K562 (cell line): Measurements from ENCODE around the gene SLC9A7. TPM values are rescaled to one million over a fixed set of nuclear protein-coding genes. Genes with fewer than 3 reads are reported as not detected.

Experiments used
- ATAC-seq: fragments of 200-7000 bp; cut with Tn5 transposase; 3 replicates; pipeline ENCODE4 v1.9.1; 2020; ENCODE audit warnings: moderate library complexity
- Bru-seq: library from RNA; stranded (reverse); fragments of 400-500 nt; gene quantifications from one replicate; lab custom pipeline; 2021; lab: Mats Ljungman, UMichigan
- BruChase-seq, 2 experiments: library from RNA; stranded (reverse); fragments of 400-500 nt; gene quantifications; one replicate each; lab custom pipeline; 2021; lab: Mats Ljungman, UMichigan
- BruUV-seq: library from RNA; stranded (reverse); fragments of 400-500 nt; replicated peaks from 2 replicates; lab custom pipeline; 2021; lab: Mats Ljungman, UMichigan
- CTCF ChIA-PET: fragments of 300-600 bp; formaldehyde crosslinking; extraction: SDS; loops from one replicate; lab custom pipeline; 2021; ENCODE audit warnings: low intra/inter-chr PET ratio; lab: Yijun Ruan, JAX
- POLR2A ChIA-PET: fragments of 300-600, 350-650 bp; sonication (Branson Sonifier 250); formaldehyde crosslinking; extraction: SDS; loops from one replicate; lab custom pipeline; 2021; ENCODE audit warnings: antibody characterized with exemption, inconsistent platforms; lab: Yijun Ruan, JAX
- DNase-seq, 4 experiments: peaks; one replicate each; pipeline versions ENCODE4 v3.0.0 to v3.0.0-alpha.2; 2011 to 2018; ENCODE audit warnings: low spot score in 3 of 4, mixed read lengths in 3 of 4; ENCODE audit errors: extremely low read depth in 1 of 4
- FAIRE-seq: peaks from 2 replicates; lab custom pipeline; 2011; peaks lifted over from hg19 to GRCh38; lab: Jason Lieb, UNC
- H2AFZ ChIP-seq: 2 replicates; pipeline ENCODE4 v1.6.0; 2011; ENCODE audit warnings: low read depth, low read length, control low read depth, inconsistent platforms
- H3K27ac ChIP-seq: fragments of 200-600 bp; 3 replicates; pipeline ENCODE4 v1.8.0; 2011; ENCODE audit warnings: low read depth, mild to moderate bottlenecking, control low read depth, inconsistent platforms, low read length, moderate library complexity, mixed read lengths; ENCODE audit errors: extremely low read depth
- H3K27me3 ChIP-seq, 2 experiments: fragments of 300-600 bp in 1 of 2; 2 replicates in 1 of 2; 3 replicates in 1 of 2; pipeline versions ENCODE4 v1.6.0 to v1.8.0; 2011; ENCODE audit warnings: inconsistent platforms in 2 of 2, low read length in 2 of 2, mild to moderate bottlenecking in 1 of 2, mixed read lengths in 1 of 2, moderate library complexity in 1 of 2; ENCODE audit not compliant: control insufficient read depth in 2 of 2, insufficient read depth in 2 of 2
- H3K36me3 ChIP-seq: fragments of 300-600 bp; 3 replicates; pipeline ENCODE4 v1.8.0; 2011; ENCODE audit warnings: mild to moderate bottlenecking, low read length, inconsistent platforms; ENCODE audit not compliant: control insufficient read depth, insufficient read depth
- H3K4me1 ChIP-seq, 2 experiments: fragments of 200-600 bp in 1 of 2; replicated peaks in 1 of 2; 2 replicates in 1 of 2; 3 replicates in 1 of 2; pipeline versions ENCODE4 v1.5.1 to v1.8.0; 2011; ENCODE audit warnings: inconsistent platforms in 2 of 2, low read length in 2 of 2, mild to moderate bottlenecking in 1 of 2, mixed read lengths in 1 of 2, moderate library complexity in 1 of 2; ENCODE audit not compliant: control insufficient read depth in 2 of 2, insufficient read depth in 2 of 2
- H3K4me2 ChIP-seq: 2 replicates; pipeline ENCODE4 v1.6.1; 2011; ENCODE audit warnings: low read length, control low read depth, inconsistent platforms, mixed read lengths; ENCODE audit not compliant: insufficient read depth
- H3K4me3 ChIP-seq: fragments of 200-600 bp; sonication (generic), shearing (Covaris generic); 2 replicates; pipeline ENCODE4 v1.5.1; 2016; ENCODE audit warnings: control low read depth, inconsistent platforms
- H3K79me2 ChIP-seq: fragments of 200-600 bp; 3 replicates; pipeline ENCODE4 v1.8.0; 2011; ENCODE audit warnings: low read length, inconsistent platforms; ENCODE audit not compliant: control insufficient read depth, insufficient read depth
- H3K9ac ChIP-seq, 2 experiments: 2 replicates each; pipeline versions ENCODE4 v1.6.0 to v1.6.1; 2011; ENCODE audit warnings: low read depth in 2 of 2, low read length in 2 of 2, control low read depth in 1 of 2, inconsistent platforms in 1 of 2, mild to moderate bottlenecking in 1 of 2, mixed read lengths in 1 of 2; ENCODE audit not compliant: insufficient read depth in 1 of 2
- H3K9me1 ChIP-seq: one replicate; pipeline ENCODE4 v1.6.0; 2011; ENCODE audit warnings: inconsistent platforms, mild to moderate bottlenecking, low read length, moderate library complexity; ENCODE audit not compliant: control insufficient read depth, insufficient read depth
- H3K9me3 ChIP-seq: replicated peaks from 2 replicates; pipeline ENCODE4 v1.5.1; 2011; ENCODE audit warnings: low read depth, low read length, inconsistent platforms; ENCODE audit not compliant: control insufficient read depth, insufficient read depth
- H4K20me1 ChIP-seq: replicated peaks from 2 replicates; pipeline ENCODE4 v1.6.1; 2011; ENCODE audit warnings: low read length, inconsistent platforms, mixed read lengths; ENCODE audit not compliant: control insufficient read depth, insufficient read depth
- CXXC5 ChIP-seq: fragments of 250-450 bp; sonication (Bioruptor Pico); IDR thresholded peaks from 2 replicates; pipeline ENCODE4 v1.8.0; 2022; ENCODE audit warnings: inconsistent platforms, mild to moderate bottlenecking, moderate library complexity
- HCFC1 ChIP-seq: IDR thresholded peaks from 2 replicates; pipeline ENCODE4 v1.6.1; 2012; ENCODE audit warnings: low read depth, low read length, improper control_type of control experiment
- MAZ ChIP-seq, 2 experiments: fragments of 450-650 bp in 1 of 2; sonication (generic) in 1 of 2; formaldehyde crosslinking; IDR thresholded peaks in 1 of 2; conservative IDR thresholded peaks in 1 of 2; 2 replicates each; pipeline versions ENCODE4 v1.4.0 to v1.5.0; 2020; ENCODE audit warnings: mild to moderate bottlenecking in 1 of 2, missing genetic modification reagents in 1 of 2
- NCOA4 ChIP-seq: fragments of 450-650 bp; IDR thresholded peaks from 2 replicates; pipeline ENCODE4 v1.6.1; 2018; ENCODE audit warnings: mild to moderate bottlenecking; ENCODE audit not compliant: partially characterized antibody
- RAD21 ChIP-seq, 2 experiments: fragments of 250-450 bp in 1 of 2; fragments of 450-650 bp in 1 of 2; sonication (Bioruptor Pico) in 1 of 2; formaldehyde crosslinking in 1 of 2; IDR thresholded peaks in 1 of 2; conservative IDR thresholded peaks in 1 of 2; 2 replicates each; pipeline versions ENCODE4 v1.4.0 to v1.8.0; 2020 to 2022; ENCODE audit warnings: mild to moderate bottlenecking in 2 of 2, moderate library complexity in 1 of 2
- SMC3 ChIP-seq: conservative IDR thresholded peaks from 2 replicates; pipeline ENCODE4 v1.6.1; 2011; ENCODE audit warnings: low read depth, low read length, improper control_type of control experiment; ENCODE audit not compliant: insufficient read depth
- SRSF9 ChIP-seq: fragments of 200-400 bp; formaldehyde crosslinking; IDR thresholded peaks from 2 replicates; pipeline ENCODE4 v1.6.1; 2017; ENCODE audit warnings: low read depth, low read length, borderline replicate concordance
- STAG1 ChIP-seq: sonication (generic); formaldehyde crosslinking; IDR thresholded peaks from 2 replicates; pipeline ENCODE4 v1.5.0; 2020; ENCODE audit warnings: missing genetic modification reagents, borderline replicate concordance
- WGBS: fragments of 100-300 bp; shearing (Covaris generic); methylation state at CpG from one replicate; pipeline ENCODE4 v1.1.6; 2016; ENCODE audit warnings: low coverage, mixed read lengths; ENCODE audit not compliant: insufficient coverage; ENCODE audit errors: missing lambda C conversion rate; 5-methylcytosine and 5-hydroxymethylcytosine counted together
- in situ Hi-C: fragments of 300-500 bp; cut with MboI; formaldehyde crosslinking; loops from 4 replicates; pipeline ENCODE4 v1.15.0; 2018; ENCODE audit warnings: inconsistent platforms, mixed read lengths
- intact Hi-C: fragments of 100-400 bp; cut with micrococcal nuclease; formaldehyde crosslinking; loops from 2 replicates; pipeline ENCODE4 v1.14.2; 2022
- long read RNA-seq, 3 experiments: library from polyadenylated mRNA in 2 of 3; library from RNA in 1 of 3; unstranded in 2 of 3; stranded (forward) in 1 of 3; transcript quantifications; one replicate each; pipeline ENCODE4 v2.0.0, GENCODE V29; 2019 to 2022
- polyA minus RNA-seq, 3 experiments: library from RNA; depleted of rRNA, polyadenylated mRNA; stranded (reverse); fragments of >200 nt; gene quantifications; 2 replicates each; pipeline ENCODE4 v1.2.3, GENCODE V29; 2011
- polyA plus RNA-seq, 8 experiments: library from polyadenylated mRNA; depleted of rRNA in 4 of 8; stranded (reverse) in 5 of 8; unstranded in 3 of 8; fragments of >200 nt; fragmentation: Nextera tagmentation in 2 of 8; fragmentation: Illumina TruSeq in 1 of 8; extraction: Ambion mirVana in 2 of 8; extraction: Trizol in 1 of 8; gene quantifications; 2 replicates each; pipeline versions ENCODE4 v1.2.1 to v1.2.3, GENCODE V29; 2011 to 2014; ENCODE audit warnings: inconsistent platforms in 1 of 8, missing spikeins in 1 of 8
- total RNA-seq, 7 experiments: library from RNA; depleted of rRNA in 6 of 7; stranded (reverse); fragments of >200 nt in 6 of 7; fragmentation: Illumina TruSeq in 2 of 7; extraction: Trizol in 2 of 7; gene quantifications; 2 replicates each; pipeline versions ENCODE4 v1.2.1 to v1.2.3, GENCODE V29; 2011 to 2021; ENCODE audit warnings: low replicate concordance in 1 of 7
- TF ChIP-seq, protein P1 (sequence below), 3 experiments: IDR thresholded peaks in 2 of 3; conservative IDR thresholded peaks in 1 of 3; 2 replicates each; pipeline ENCODE4 v1.5.1; 2011 to 2012; ENCODE audit warnings: low read length in 3 of 3, mild to moderate bottlenecking in 3 of 3, control low read depth in 2 of 3, improper control_type of control experiment in 1 of 3, inconsistent platforms in 1 of 3, low read depth in 1 of 3, mixed read lengths in 1 of 3, moderate library complexity in 1 of 3; ENCODE audit not compliant: insufficient read depth in 2 of 3
- TF ChIP-seq, protein P2 (sequence below): fragments of 450-650 bp; formaldehyde crosslinking; IDR thresholded peaks from 2 replicates; pipeline ENCODE4 v1.4.0; 2020; ENCODE audit warnings: mild to moderate bottlenecking, moderate library complexity

The SLC9A7 gene
- total RNA-seq (2011; cell fraction: chromatin; rRNA removed; ENCODE audit: low replicate concordance), result 0.07 and 0.21 TPM in 2 replicates
- under 0.01 and 0.33 TPM in 2 replicates for total RNA-seq (2011; cell fraction: nucleolus; rRNA removed)
- 0.73 and 0.92 TPM in 2 replicates for total RNA-seq (2011; cell fraction: nucleoplasm; rRNA removed)
- total RNA-seq (2014; rRNA removed), result 0.04 TPM in 1 of 2 replicates, not detected in the other
- 0.04 TPM in 1 of 2 replicates, not detected in the other for total RNA-seq (2014; rRNA removed; fragmentation: Illumina TruSeq; extraction: Trizol)
- total RNA-seq (2015; rRNA removed; fragmentation: Illumina TruSeq; extraction: Trizol), result not detected in 2 replicates
- total RNA-seq (2021), result 0.13 and 0.18 TPM in 2 replicates
- polyA plus RNA-seq (2011; rRNA removed), result 0.01 and 0.06 TPM in 2 replicates
- 0.01 TPM in 1 of 2 replicates, not detected in the other for polyA plus RNA-seq (2011; cell fraction: cytosol; rRNA removed)
- 0.03 TPM in 2 replicates for polyA plus RNA-seq (2011; cell fraction: nucleus; rRNA removed)
- 0.03 and 0.06 TPM in 2 replicates for polyA plus RNA-seq (2012)
- 0.01 and 0.13 TPM in 2 replicates for polyA plus RNA-seq (2014; fragmentation: Illumina TruSeq; extraction: Trizol)
- not detected for polyA plus RNA-seq (2014; fragmentation: Nextera tagmentation; extraction: Ambion mirVana)
- 0.53 TPM in 1 of 2 replicates, not detected in the other for polyA plus RNA-seq (2014; rRNA removed)
- polyA minus RNA-seq (2011; rRNA and poly(A)+ RNA removed), result 0.04 and 0.06 TPM in 2 replicates
- polyA minus RNA-seq (2011; cell fraction: cytosol; rRNA and poly(A)+ RNA removed), result 0.10 TPM in 1 of 2 replicates, not detected in the other
- 0.27 TPM in 1 of 2 replicates, not detected in the other for polyA minus RNA-seq (2011; cell fraction: nucleus; rRNA and poly(A)+ RNA removed)
- percentile 15 among the genes with signal in this experiment for Bru-seq, nascent RNA
- BruChase-seq, experiment 1, labeled RNA remaining after a 2-hour chase, result percentile 14 among the genes with signal in this experiment
- BruChase-seq, experiment 2, labeled RNA remaining after a 6-hour chase, result percentile 16 among the genes with signal in this experiment
- long read RNA-seq, experiment 1, result 0 reads
- long read RNA-seq, experiment 2, result 0 reads
- long read RNA-seq, experiment 3, result 0 reads

DNA sequence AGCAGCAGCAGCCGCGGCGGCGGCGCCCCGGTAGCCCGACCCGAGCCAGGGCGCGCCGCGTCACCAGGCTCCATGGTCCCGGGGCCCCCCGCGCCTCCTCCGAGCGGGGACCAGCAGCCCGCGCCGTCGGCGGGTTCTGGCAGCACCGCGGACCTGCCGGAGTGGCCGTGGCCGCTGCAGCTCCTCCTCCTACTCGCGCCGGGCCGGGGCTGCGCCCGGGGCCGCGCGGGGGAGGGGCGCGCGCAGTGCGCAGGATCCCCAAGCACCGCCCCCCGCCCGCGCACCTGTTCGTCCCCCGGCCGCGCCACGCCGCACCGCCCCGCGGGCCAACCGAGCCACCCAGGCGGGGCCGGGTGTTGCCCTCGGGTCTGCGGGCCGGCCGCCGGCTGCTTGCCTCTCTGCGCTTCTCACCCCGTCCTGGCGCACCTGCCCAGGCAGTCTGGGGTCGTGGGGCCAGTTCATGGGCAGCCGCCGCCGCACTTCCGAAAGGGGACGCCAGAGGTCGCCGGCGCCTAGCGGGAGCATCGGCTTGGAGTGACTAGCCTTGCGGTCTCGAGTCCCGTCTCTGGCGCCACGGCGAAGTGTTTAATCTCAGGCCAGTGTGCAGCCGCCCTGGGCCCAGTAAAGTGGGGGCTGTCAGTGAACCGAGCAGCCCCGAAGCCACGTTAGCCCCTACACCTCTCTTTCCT lies at the start of gene SLC9A7:
SLC9A7 (minus strand) TSS at position 163 of the 689 bp plus-strand sequence; CDS start at position 74, 89 bp downstream.
- ChIA-PET POLR2A (interaction anchor here (0.7 kb wide), 1 partner anchor 253 kb away, joined by 3 read pairs; no protein-coding TSS in a partner anchor), CTCF (interaction anchor here (0.6 to 1.2 kb wide), 3 partner anchors 272 to 335 kb away, joined by 3 to 5 read pairs (median 3); no protein-coding TSS in a partner anchor)
- 6% methylated on average over 17 of the region's 85 CpGs for WGBS
- no peaks in the 10 kb centered on the region for H3K79me2 ChIP-seq
- no peaks in the 10 kb centered on the region for H3K9me3 ChIP-seq
- no peaks in the 10 kb centered on the region for H4K20me1 ChIP-seq
- H3K4me2 ChIP-seq, result peak within 1 kb of the TSS; percentile 46; the same call in 1 of the 2 replicates
- H2AFZ ChIP-seq, result no peak within 1 kb of the TSS
- BruUV-seq, result no TSS peak
- no peak within 1 kb of the TSS; a peak in 2 of 4 replicates for H3K9ac ChIP-seq
- FAIRE-seq, result peak; percentile 6
- peak within 1 kb of the TSS; percentile 26; the same call in 1 of the 2 replicates for H3K4me3 ChIP-seq
- DNase-seq, result peak; percentile 46 to 68 (median 50)
- peak; percentile 97 for ATAC-seq
- peaks cover 0 to 8% of the 10 kb centered on the region in 2 experiments; a peak in 2 of 5 replicates for H3K27me3 ChIP-seq
- H3K36me3 ChIP-seq, result no peaks in the 10 kb centered on the region
- in situ Hi-C loops (no loop called here), intact Hi-C loops (loop anchor here (1.0 to 2.0 kb wide), 3 partner anchors 37 to 334 kb away; no protein-coding TSS in a partner anchor)
- H3K27ac ChIP-seq, result no peak within 1 kb of the TSS
- H3K4me1 ChIP-seq, result peaks cover 0 to 12% of the 10 kb centered on the region in 2 experiments; a peak in 2 of 5 replicates
- no peaks in the 10 kb centered on the region for H3K9me1 ChIP-seq
- TF ChIP-seq STAG1 (CRISPR knock-in tag) (peak; percentile 73; the same call in 1 of the 2 replicates), MAZ (CRISPR knock-in tag; conservative IDR thresholded peaks at IDR 0.05 in 1 of 2, IDR thresholded peaks at IDR 0.05 in 1 of 2) (0 out of 4 replicates have a peak, but pooled peaks of 1 of the 2 experiments have one; percentile 22), NCOA4 (no peak), RAD21 (CRISPR knock-in tag; conservative IDR thresholded peaks at IDR 0.05 in 1 of 2, IDR thresholded peaks at IDR 0.05 in 1 of 2) (peak; percentile 74 to 77), SRSF9 (no peak), CXXC5 (CRISPR knock-in tag) (peak; percentile 23; the same call in 1 of the 2 replicates), HCFC1 (no peak), SMC3 (peak; percentile 78)
- TF ChIP-seq, protein P1, sequence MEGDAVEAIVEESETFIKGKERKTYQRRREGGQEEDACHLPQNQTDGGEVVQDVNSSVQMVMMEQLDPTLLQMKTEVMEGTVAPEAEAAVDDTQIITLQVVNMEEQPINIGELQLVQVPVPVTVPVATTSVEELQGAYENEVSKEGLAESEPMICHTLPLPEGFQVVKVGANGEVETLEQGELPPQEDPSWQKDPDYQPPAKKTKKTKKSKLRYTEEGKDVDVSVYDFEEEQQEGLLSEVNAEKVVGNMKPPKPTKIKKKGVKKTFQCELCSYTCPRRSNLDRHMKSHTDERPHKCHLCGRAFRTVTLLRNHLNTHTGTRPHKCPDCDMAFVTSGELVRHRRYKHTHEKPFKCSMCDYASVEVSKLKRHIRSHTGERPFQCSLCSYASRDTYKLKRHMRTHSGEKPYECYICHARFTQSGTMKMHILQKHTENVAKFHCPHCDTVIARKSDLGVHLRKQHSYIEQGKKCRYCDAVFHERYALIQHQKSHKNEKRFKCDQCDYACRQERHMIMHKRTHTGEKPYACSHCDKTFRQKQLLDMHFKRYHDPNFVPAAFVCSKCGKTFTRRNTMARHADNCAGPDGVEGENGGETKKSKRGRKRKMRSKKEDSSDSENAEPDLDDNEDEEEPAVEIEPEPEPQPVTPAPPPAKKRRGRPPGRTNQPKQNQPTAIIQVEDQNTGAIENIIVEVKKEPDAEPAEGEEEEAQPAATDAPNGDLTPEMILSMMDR (IDR thresholded peaks at IDR 0.05 in 2 of 3, conservative IDR thresholded peaks at IDR 0.05 in 1 of 3; ENCODE audit: insufficient read depth in 2 of 3, low read depth in 1 of 3, low read length in 3 of 3), result peak; percentile 63 to 81 (median 67); a peak in 5 of 6 replicates
- TF ChIP-seq, protein P2, sequence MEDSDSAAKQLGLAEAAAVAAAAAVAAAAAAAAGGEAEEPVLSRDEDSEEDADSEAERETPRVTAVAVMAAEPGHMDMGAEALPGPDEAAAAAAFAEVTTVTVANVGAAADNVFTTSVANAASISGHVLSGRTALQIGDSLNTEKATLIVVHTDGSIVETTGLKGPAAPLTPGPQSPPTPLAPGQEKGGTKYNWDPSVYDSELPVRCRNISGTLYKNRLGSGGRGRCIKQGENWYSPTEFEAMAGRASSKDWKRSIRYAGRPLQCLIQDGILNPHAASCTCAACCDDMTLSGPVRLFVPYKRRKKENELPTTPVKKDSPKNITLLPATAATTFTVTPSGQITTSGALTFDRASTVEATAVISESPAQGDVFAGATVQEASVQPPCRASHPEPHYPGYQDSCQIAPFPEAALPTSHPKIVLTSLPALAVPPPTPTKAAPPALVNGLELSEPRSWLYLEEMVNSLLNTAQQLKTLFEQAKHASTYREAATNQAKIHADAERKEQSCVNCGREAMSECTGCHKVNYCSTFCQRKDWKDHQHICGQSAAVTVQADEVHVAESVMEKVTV (CRISPR knock-in tag), result peak; percentile 34; the same call in 1 of the 2 replicates
